GM10266 (cell line): ENCODE measurements around the gene LILRB5.
A peak's percentile ranks its signal among the peaks of the same experiment; 100 is the strongest.
"Not testable (repeated sequence)": the region's sequence is repeated elsewhere in the genome, so short reads cannot be mapped to it uniquely, and the experiment has no call there.

Source experiments
- DNase-seq: peaks from one replicate; pipeline ENCODE4 v3.0.0; 2012; ENCODE audit errors: extremely low spot score
- CTCF ChIP-seq: IDR thresholded peaks from 2 replicates; pipeline ENCODE4 v1.5.1; 2012; ENCODE audit warnings: mild to moderate bottlenecking, low read depth; ENCODE audit not compliant: control insufficient read depth, insufficient read depth; ENCODE audit errors: missing control alignments

Gene LILRB5

GRCh38 chr19:54239491-54240371, 17.3 kb downstream of the LILRB5 start:
- DNase-seq: not testable (repeated sequence)

- DNase-seq: no peak
- no peak for TF ChIP-seq CTCF
These were observed 23.1 kb downstream of the LILRB5 start for GRCh38 chr19:54233941-54234340.

DNA sequence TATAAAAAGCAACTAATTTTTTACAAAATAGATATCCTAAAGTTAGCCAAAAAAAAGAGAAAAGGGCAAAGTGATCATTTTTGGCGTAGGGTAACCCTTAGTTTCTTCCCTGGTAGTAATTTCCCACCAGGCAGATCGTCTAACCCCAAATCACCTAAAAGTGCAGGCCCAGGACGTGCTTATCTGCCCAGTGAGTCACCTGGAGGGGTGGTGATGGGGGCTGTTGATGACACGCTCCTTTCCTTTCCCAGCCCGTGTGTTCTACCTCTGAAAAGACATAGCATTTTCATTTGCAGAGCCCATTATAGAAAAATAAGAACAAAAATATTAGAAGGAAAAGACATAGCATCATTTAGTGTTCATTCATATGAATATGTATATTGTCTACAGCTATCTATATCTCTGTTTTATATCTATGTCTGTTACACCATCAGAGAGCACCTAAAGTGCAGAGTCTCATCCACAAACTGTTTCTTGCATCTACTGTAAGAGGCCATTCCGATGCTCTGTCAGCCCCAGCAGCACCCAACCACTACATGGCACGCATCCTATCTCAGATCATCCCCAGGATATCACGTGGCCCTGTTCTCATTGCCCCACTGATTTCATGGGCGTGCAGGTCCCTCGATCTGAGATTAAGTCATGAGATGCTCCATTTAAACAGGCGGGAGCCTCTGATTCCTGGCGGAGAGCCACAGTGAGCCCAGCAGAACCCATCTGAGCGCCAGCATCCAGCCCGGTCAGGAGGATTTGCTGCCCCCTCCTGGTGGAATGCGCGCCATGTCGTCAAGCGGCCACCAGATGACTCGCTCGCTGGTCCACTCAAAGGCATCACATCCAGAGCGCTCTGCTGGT, 25.8 kb downstream of the LILRB5 start:
- DNase-seq: peak; percentile 73
- peak; percentile 97 for TF ChIP-seq CTCF

GRCh38 chr19:54230031-54230430, 27.0 kb downstream of the LILRB5 start:
- no peak for DNase-seq
- TF ChIP-seq CTCF: no peak

DNA sequence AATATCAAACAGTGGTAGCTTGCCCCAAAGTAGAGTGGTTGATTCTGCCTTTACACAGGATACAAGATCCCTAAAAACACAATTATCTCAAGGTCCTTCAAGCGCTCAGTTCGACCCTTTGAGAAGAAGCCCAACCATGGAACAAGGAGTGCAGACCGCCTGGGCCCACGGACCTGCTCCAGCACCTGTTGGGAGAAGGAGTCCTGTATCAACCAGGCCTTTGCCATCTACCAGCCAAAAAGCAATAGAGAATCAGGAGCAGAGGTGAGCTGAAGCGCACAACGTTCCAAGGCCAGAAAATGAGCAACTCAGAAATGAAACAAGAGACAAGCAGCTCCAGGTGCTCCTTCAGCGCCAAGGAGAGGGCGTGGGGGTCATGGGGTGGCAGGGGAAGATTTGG, 27.9 kb downstream of the LILRB5 start:
- no peak for DNase-seq
- TF ChIP-seq CTCF: no peak

GRCh38 chr19:54224619-54225018, 32.5 kb downstream of the LILRB5 start:
- DNase-seq: not testable (repeated sequence)

DNA sequence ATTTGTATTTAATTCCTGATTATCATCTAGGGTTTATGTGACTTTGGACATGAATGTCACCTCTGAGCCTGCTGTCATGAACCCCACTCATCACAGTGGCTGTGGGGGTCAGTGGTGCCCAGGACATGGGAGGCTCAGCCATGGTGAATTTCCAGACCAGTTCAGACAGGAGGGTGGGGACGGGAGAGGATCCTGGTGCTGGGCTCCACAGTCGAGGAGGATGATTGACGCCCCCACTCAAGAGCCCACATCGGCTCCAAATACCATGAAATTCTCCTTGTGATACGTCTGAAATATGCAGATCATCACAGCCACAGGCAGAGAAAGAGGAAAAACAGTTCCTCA, 33.2 kb downstream of the LILRB5 start:
- not testable (repeated sequence) for DNase-seq

DNA sequence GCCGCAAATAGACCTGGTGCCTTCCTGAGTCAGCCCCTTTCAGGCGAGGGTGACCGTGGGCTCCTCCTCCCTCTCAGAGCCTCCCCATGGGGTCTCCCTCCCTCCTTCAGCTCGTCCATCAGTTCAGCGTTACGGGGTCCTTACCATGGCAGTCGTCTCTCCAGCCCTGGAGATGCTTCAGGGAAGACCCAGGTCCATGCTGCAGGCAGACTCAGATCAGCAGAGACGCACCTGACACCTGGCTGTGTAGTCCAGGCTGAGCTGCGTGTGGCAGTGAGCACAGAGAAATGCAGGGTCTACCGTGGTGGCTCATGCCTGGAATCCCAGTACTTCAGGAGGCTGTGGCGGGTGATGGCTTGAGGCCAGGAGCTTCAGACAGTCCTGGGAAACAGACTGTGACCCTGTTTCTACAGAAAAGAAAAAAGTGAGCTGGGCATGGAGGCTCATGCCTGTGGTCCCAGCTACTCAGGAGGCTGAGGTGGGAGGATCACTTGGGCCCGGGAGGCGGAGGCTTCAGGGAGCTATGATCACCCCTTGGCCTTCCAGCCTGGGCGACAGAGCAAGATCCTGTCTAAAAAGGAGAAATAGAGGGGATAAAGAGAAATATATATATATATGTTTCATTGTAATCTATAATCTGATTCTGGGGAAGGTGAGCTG, 33.7 kb downstream of the LILRB5 start:
- not testable (repeated sequence) for DNase-seq

DNA sequence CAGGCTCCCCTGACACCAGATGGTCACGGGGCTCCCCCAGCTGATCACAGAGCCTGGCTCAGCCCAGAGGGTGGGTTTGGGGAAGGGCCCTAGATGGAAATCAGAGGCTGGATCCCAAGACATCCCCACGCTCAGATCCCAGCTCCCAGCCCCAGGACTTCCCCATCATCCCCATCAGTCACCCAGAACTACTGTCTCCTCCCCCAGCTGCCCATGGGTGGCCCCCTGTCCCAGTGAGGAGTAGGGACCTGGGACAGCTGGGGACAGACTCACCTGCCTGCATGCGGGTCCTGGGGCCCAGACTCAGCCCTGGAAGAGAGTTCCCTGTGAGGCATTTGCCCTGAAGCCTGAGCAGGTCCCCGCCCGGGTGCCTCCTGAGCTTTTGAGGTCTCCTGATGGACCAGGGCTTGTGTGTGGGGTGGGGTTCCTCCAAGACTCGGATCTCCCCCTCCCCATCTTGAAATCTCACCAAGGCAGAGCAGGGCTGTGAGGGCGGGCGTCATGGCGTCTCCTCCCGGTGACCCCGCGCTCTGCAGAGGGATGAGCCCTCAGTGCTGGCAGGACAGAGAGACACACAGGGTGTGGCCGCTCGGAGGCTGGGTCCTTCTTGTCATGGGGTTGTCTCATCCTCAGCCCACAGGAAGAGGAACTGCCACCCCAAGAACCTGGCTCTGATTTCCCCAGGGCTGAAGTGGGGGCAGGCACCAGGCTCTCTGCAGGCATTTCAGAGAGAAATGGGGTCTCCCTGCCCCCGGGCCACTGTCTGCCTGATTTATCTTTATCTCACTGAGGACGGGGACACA, 34.4 kb downstream of the LILRB5 start, which contains the start of gene LILRB3:
LILRB3 (minus strand) TSS at position 534 of the 803 bp plus-strand sequence; CDS start at position 503, 31 bp downstream.
- not testable (repeated sequence) for DNase-seq

- DNase-seq: not testable (repeated sequence)
These were observed 35.1 kb downstream of the LILRB5 start for GRCh38 chr19:54221947-54222346.

DNA sequence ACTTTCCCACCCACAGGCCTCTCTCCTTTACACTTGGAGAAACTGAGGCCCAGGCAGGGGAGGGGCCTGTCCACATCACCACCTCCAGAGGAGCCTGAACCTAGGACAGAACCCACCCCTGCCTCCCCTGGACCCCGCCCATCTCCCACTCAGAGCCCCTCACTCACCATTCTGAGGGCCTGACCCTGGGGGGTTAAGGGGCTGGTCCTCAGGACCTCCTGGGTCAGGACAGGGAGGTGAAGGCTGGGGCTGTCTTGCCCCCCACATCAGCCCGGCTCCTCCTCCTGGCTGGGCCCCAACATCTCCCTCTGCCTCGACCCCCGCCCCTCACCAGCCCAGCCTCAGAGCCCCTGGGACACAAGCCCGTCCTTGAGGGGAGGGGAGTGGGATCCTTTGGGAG, 37.4 kb downstream of the LILRB5 start:
- not testable (repeated sequence) for DNase-seq
